Measurements from ENCODE around the gene TMEM35A. TPM values are rescaled to one million over a fixed set of nuclear protein-coding genes. Genes with fewer than 3 reads are reported as not detected.

Gene TMEM35A
- total RNA-seq, 4 donors from 2014 or later: 0.67 to 2.1 TPM; not detected in 2

GRCh38 chrX:101080326-101081124 lies 1.8 kb downstream of the TMEM35A start:
- H3K4me1 ChIP-seq: no peaks in the 10 kb centered on the region
- H3K36me3 ChIP-seq: no peaks in the 10 kb centered on the region
- H3K4me3 ChIP-seq: peak overlapping the region in 1 of 4 donors; percentile 45
- DNase-seq: no peak
- TF ChIP-seq POLR2A (IDR thresholded peaks at IDR 0.05) (no peak), CTCF (IDR thresholded peaks at IDR 0.05) (no peak)
- no peaks in the 10 kb centered on the region for H3K27me3 ChIP-seq
- H3K9me3 ChIP-seq: no peaks in the 10 kb centered on the region
- no peak overlapping the region for H3K27ac ChIP-seq

GRCh38 chrX:101081231-101081630 lies 2.6 kb downstream of the TMEM35A start:
- Histone ChIP-seq H3K27ac (no peak overlapping the region), H3K4me3 (no peak overlapping the region), H3K36me3 (no peaks in the 10 kb centered on the region), H3K4me1 (no peaks in the 10 kb centered on the region), H3K27me3 (no peaks in the 10 kb centered on the region), H3K9me3 (no peaks in the 10 kb centered on the region)
- TF ChIP-seq POLR2A (IDR thresholded peaks at IDR 0.05): no peak
- TF ChIP-seq CTCF (IDR thresholded peaks at IDR 0.05): no peak
- no peak for DNase-seq

- TF ChIP-seq POLR2A (IDR thresholded peaks at IDR 0.05): no peak
- no peak for TF ChIP-seq CTCF (IDR thresholded peaks at IDR 0.05)
Observed at GRCh38 chrX:101091817-101092216, 13.1 kb downstream of the TMEM35A start.

GRCh38 chrX:101097546-101098453 lies 19.1 kb downstream of the TMEM35A start, which contains the start of gene CENPI:
Gene CENPI, plus strand, starts transcription at chrX:101098204. Its CDS starts 2,867 bp downstream, at chrX:101101071.
- DNase-seq: peak; percentile 87 to 96 (median 94)
- Histone ChIP-seq H3K36me3 (no peaks in the 10 kb centered on the region), H3K4me3 (peak within 1 kb of the TSS; percentile 28 to 56 (median 40)), H3K4me1 (no peaks in the 10 kb centered on the region), H3K9me3 (no peaks in the 10 kb centered on the region), H3K27me3 (no peaks in the 10 kb centered on the region), H3K27ac (peak within 1 kb of the TSS; percentile 62 to 78 (median 69))
- TF ChIP-seq POLR2A (IDR thresholded peaks at IDR 0.05): no peak
- TF ChIP-seq CTCF (IDR thresholded peaks at IDR 0.05): no peak

More at GRCh38 chrX:101091817-101092216, 13.1 kb downstream of the TMEM35A start:
- Histone ChIP-seq H3K27me3 (no peaks in the 10 kb centered on the region), H3K27ac (no peak overlapping the region), H3K9me3 (no peaks in the 10 kb centered on the region), H3K4me1 (no peaks in the 10 kb centered on the region), H3K4me3 (no peak overlapping the region), H3K36me3 (no peaks in the 10 kb centered on the region)
- DNase-seq: no peak

- no peak overlapping the region for H3K27ac ChIP-seq
- DNase-seq: no peak
- no peaks in the 10 kb centered on the region for H3K4me1 ChIP-seq
- H3K36me3 ChIP-seq: no peaks in the 10 kb centered on the region
- no peaks in the 10 kb centered on the region for H3K27me3 ChIP-seq
- no peak overlapping the region for H3K4me3 ChIP-seq
- no peak for TF ChIP-seq POLR2A (IDR thresholded peaks at IDR 0.05)
- no peak for TF ChIP-seq CTCF (IDR thresholded peaks at IDR 0.05)
- no peaks in the 10 kb centered on the region for H3K9me3 ChIP-seq
Observed at GRCh38 chrX:101108284-101108683, 29.6 kb downstream of the TMEM35A start.
